Frontal cortex (tissue), 4 donors: ENCODE results near the gene KIAA1328. TPM values are rescaled to one million over a fixed set of nuclear protein-coding genes. Genes with fewer than 3 reads are reported as not detected.

Experiments
- DNase-seq, 2 donors: peaks; one replicate each; pipeline ENCODE4 v3.0.0; 2012; ENCODE audit warnings: low spot score in 2 of 2
- FAIRE-seq: peaks from 2 replicates; lab custom pipeline; 2012; peaks lifted over from hg19 to GRCh38; lab: Jason Lieb, UNC
- total RNA-seq: library from RNA; depleted of rRNA; stranded (reverse); fragments of >200 nt; gene quantifications from one replicate; pipeline ENCODE4 v1.2.3, GENCODE V29; 2014
- donor health status: control.
- donor health status: control.
- donor health status: control.

The KIAA1328 gene
- total RNA-seq, 1 donor from 2014 or later = 20.4 TPM

DNA sequence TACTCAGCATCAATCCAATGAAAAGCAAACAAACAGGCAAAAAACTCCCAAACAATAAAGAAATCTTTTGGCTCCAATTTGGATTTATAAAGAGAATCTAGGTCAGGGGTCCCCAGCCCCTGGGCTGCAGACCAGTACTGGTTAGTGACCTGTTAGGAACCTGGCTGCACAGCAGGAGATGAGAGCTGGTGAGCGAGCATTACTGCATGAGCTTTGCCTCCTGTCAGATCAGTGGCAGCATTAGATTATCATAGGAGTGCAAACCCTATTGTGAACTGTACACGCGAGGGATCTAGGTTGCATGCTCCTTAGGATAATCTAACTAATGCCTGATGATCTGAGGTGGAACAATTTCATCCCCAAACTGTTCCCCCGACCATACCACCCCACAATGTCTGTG, 102.2 kb downstream of the KIAA1328 start:
- no peak for FAIRE-seq
- no peak for DNase-seq

GRCh38 chr18:36933552-36933951, 104.6 kb downstream of the KIAA1328 start:
- DNase-seq = no peak
- no peak for FAIRE-seq

GRCh38 chr18:36934884-36935283, 106.0 kb downstream of the KIAA1328 start:
- DNase-seq (no peak), FAIRE-seq (no peak)

DNA sequence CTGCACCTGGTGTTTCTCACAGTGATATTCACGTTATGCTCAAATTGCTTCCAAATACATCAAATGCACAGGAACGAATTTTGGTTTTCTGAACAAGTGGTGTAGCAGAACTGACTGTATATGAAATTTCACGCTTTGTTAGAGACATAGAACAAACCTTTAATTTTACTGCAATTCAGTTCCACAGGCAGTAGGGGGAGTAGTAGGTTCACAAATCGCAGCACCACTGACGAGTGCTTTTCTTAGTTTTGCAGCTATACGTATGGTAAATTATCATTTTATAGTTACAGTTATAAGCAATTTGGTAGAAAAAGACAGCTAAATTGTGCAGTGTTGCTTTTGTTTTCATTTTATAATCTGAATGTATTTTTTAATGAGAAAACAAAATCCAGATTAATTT, 113.3 kb downstream of the KIAA1328 start:
- DNase-seq (no peak), FAIRE-seq (no peak)

- no peak for DNase-seq
- no peak for FAIRE-seq
Observed at GRCh38 chr18:36947820-36948348, 119.0 kb downstream of the KIAA1328 start.

- FAIRE-seq = no peak
- DNase-seq = no peak
Observed at GRCh38 chr18:36950282-36950681, 121.4 kb downstream of the KIAA1328 start.

- DNase-seq (no peak), FAIRE-seq (no peak)
Observed at GRCh38 chr18:36950960-36951359, 122.0 kb downstream of the KIAA1328 start.

DNA sequence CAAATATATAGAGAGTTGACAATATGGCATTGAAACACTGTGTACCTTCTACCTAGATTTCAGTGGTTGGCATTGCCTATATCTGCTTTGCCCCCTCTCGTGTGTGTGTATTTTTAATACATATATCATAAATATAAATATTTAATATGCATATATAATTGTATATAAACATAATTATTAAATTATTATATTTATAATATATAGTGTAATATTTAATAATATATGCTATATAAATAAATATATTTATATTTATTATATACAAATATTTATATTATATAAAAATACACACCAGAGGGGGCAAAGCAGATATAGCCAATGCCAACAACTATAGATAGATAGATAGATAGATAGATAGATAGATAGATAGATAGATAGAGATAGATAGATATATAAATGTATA, 124.1 kb downstream of the KIAA1328 start:
- no peak for DNase-seq
- no peak for FAIRE-seq

DNA sequence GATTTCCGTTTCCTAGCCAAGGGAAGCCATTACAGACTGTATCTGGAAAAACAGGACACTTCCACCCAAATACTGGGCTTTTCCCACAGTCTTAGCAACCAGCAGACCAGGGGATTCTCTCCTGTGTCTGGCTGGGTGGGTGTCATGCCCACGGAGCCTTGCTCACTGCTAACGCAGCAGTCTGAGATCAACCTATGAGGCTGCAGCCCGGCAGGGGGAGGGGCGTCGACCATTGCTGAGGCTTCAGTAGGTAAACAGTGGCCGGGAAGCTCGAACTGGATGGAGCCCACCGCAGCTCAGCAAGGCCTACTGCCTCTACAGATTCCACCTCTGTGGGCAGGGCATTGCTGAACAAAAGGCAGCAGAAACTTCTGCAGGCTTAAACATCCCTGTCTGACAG, 131.1 kb downstream of the KIAA1328 start:
- DNase-seq (no peak), FAIRE-seq (no peak)

- DNase-seq (no peak), FAIRE-seq (no peak)
Observed at GRCh38 chr18:36963464-36963863, 134.5 kb downstream of the KIAA1328 start.

DNA sequence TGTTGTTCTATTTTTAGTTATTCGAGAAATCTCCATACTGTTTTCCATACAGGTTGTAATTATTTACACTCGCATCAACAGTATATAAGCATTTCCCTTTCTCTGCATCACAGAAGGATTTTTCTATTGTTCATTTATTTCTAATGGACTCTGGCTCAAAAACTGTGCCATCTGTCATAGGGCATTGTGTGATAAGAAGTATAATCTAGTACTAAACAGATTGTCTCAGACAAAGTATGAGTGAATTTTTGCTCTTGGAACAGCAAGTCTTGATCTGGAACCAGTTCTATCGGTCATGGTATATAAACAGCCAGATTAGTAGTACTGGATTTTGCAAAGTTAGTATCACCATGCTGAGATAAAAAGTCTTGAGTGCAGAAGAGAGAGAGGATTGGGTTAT, 145.8 kb downstream of the KIAA1328 start:
- DNase-seq (no peak), FAIRE-seq (no peak)

GRCh38 chr18:36977121-36977520, 148.2 kb downstream of the KIAA1328 start:
- no peak for FAIRE-seq
- DNase-seq = no peak

GRCh38 chr18:36993068-36993467, 164.1 kb downstream of the KIAA1328 start:
- DNase-seq = no peak
- FAIRE-seq = no peak

GRCh38 chr18:37006742-37007141, 177.8 kb downstream of the KIAA1328 start:
- DNase-seq = no peak

DNA sequence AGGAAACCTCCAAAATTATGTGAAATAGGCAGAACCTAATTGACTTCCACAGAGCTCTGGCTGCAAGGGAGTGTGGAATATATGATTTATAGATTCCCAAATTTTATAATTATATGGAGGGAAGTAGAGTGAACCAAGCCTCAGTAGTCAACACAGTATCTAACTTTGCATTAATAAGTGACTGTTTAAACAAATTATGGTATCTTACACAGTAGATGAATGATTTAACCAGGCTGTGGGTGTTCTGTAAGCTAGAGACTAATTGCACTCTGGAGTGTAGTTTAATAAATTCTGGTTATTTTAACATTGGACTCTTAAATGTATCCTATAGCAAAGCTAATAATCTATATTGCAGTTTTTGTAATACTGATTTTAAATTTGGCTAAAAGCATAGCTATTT, 183.5 kb downstream of the KIAA1328 start:
- FAIRE-seq (no peak), DNase-seq (no peak)

More at GRCh38 chr18:37006742-37007141, 177.8 kb downstream of the KIAA1328 start:
- no peak for FAIRE-seq

GRCh38 chr18:37019157-37019827, 190.4 kb downstream of the KIAA1328 start:
- DNase-seq (no peak), FAIRE-seq (no peak)

GRCh38 chr18:37033419-37033818, 204.5 kb downstream of the KIAA1328 start:
- FAIRE-seq (no peak), DNase-seq (no peak)

DNA sequence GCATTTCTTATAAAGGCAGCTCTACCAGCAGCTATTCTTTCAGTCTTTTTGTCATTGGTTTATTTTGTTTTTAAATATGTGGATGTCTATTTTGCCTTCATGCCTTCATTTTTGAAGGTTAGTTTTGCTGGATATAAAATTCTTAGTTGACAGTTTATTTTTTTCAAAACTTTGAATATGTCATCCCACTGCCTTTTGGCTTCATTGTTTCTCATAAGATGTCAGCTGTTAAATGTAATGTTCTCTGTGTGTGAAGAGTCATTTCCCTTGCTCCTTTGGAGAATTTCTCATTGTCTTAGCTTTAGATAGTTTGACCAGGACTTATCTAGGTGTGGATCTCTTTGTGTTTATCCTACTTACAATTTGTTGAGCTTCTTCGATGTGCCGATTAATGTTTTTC, 213.5 kb downstream of the KIAA1328 start:
- DNase-seq = no peak

DNA sequence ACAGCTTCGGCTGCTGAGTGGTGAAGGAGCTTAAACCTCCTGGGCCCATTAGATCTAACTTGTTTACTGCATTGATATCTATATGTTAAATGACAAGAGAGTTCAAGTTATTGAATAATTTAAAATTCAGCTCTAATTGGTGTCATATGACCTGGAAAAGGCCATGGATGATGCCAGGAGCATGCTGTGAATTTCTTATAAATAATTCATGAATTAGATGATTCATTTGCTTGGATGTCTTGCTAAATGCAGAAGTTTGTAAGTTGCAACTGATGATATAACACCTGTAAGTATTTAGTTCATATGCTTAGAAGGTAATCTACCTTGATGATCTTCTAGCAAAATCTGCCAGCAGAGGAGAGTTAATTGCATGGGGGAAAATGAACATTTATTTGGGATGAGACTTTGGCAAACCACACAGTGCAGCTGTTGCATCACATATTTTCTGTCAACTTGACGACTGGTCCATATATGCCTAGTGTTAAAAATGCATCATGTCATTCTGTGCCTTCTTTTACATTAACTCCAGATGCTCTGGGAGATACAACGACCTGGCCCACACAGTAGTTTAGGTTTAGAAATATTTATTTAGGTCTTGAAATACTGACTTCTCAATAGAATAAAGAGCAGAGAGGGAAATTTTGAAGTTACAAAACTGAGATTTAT, 226.3 kb downstream of the KIAA1328 start:
- no peak for FAIRE-seq
- no peak for DNase-seq

More for the DNA sequence above, 213.5 kb downstream of the KIAA1328 start:
- no peak for FAIRE-seq

GRCh38 chr18:37064187-37064586, 235.3 kb downstream of the KIAA1328 start:
- DNase-seq (no peak), FAIRE-seq (no peak)

DNA sequence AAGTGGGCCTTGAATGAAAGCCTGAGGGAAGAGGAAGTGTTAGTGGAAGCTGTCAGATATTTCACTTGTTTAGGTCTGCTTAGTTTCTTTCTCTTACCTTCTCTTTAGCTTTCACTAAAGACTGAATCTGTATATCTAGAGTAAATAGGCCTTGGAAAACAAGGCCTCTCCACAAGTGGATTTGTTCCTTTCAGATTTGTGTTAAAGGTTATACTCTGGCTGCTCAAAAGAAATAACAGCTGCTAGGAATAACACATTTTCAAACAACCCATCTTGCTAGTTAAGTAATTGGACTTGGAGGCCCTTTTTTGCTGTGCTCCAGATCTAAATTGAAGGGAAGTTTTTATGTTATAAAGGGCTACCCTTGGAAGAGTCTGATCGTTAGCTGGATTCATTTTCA, 236.3 kb downstream of the KIAA1328 start:
- no peak for DNase-seq
- FAIRE-seq = no peak
